GM21717 (cell line): ENCODE results near the gene TNFRSF19.

Source experiments
- ATAC-seq: cut with Tn5 transposase; IDR thresholded peaks from one replicate; pipeline ENCODE4 v1.9.1; 2021; ENCODE audit warnings: mild to moderate bottlenecking, moderate library complexity; ENCODE audit not compliant: unreplicated experiment

Gene TNFRSF19

GRCh38 chr13:23711355-23711754, 141.1 kb downstream of the TNFRSF19 start:
- no peak for ATAC-seq

- no peak for ATAC-seq
These were observed 144.5 kb downstream of the TNFRSF19 start for GRCh38 chr13:23714672-23715071.

- no peak for ATAC-seq
These were observed 145.0 kb downstream of the TNFRSF19 start for GRCh38 chr13:23715092-23715761.

- no peak for ATAC-seq
These were observed 145.6 kb downstream of the TNFRSF19 start for GRCh38 chr13:23715762-23716235.

- ATAC-seq = no peak
These were observed 146.2 kb downstream of the TNFRSF19 start for GRCh38 chr13:23716401-23716800.

GRCh38 chr13:23718996-23719395, 148.8 kb downstream of the TNFRSF19 start:
- no peak for ATAC-seq

GRCh38 chr13:23722726-23723453, 152.7 kb downstream of the TNFRSF19 start:
- ATAC-seq = no peak

GRCh38 chr13:23723471-23723870, 153.3 kb downstream of the TNFRSF19 start:
- ATAC-seq = no peak

- no peak for ATAC-seq
These were observed 154.2 kb downstream of the TNFRSF19 start for GRCh38 chr13:23724196-23724970.
